OCI-LY7 (cell line): ENCODE measurements around the gene LYVE1. TPM values are rescaled to one million over a fixed set of nuclear protein-coding genes. Genes with fewer than 3 reads are reported as not detected.
A peak's percentile ranks its signal among the peaks of the same experiment; 100 is the strongest.

Experiments used
- BruUV-seq: library from RNA; stranded (reverse); fragments of 400-500 nt; replicated peaks from 2 replicates; lab custom pipeline; 2021; lab: Mats Ljungman, UMichigan
- CTCF ChIA-PET: fragments of 300-600 bp; sonication (Branson Sonifier 250); formaldehyde crosslinking; loops from one replicate; lab custom pipeline; 2022; ENCODE audit warnings: antibody characterized with exemption; ENCODE audit not compliant: unreplicated experiment; lab: Charles Lee
- POLR2A ChIA-PET: fragments of 300-600 bp; sonication (Branson Sonifier 250); formaldehyde crosslinking; loops from one replicate; lab custom pipeline; 2022; ENCODE audit warnings: antibody characterized with exemption; lab: Charles Lee
- DNase-seq: peaks from one replicate; pipeline ENCODE4 v3.0.0-alpha.2; 2015; ENCODE audit warnings: low spot score
- H2AFZ ChIP-seq: fragments of 200-600 bp; sonication (generic), shearing (Covaris generic); 2 replicates; pipeline ENCODE4 v1.6.1; 2014; ENCODE audit warnings: mild to moderate bottlenecking, antibody characterized with exemption, low read length, moderate library complexity
- H3K27ac ChIP-seq: fragments of 200-600 bp; sonication (generic); 2 replicates; pipeline ENCODE4 v1.5.1; 2014; ENCODE audit warnings: mixed run types, low read depth, mild to moderate bottlenecking, moderate library complexity, low read length, inconsistent platforms; ENCODE audit not compliant: poor library complexity, severe bottlenecking
- H3K36me3 ChIP-seq: fragments of 200-600 bp; sonication (generic); 2 replicates; pipeline ENCODE4 v1.6.1; 2014; ENCODE audit warnings: mild to moderate bottlenecking, antibody characterized with exemption, low read length, moderate library complexity, mixed read lengths; ENCODE audit not compliant: insufficient read depth
- H3K4me1 ChIP-seq: fragments of 200-600 bp; sonication (generic); 2 replicates; pipeline ENCODE4 v1.5.1; 2014; ENCODE audit warnings: mild to moderate bottlenecking, low read length; ENCODE audit not compliant: insufficient read depth, poor library complexity, severe bottlenecking
- H3K4me2 ChIP-seq: fragments of 200-600 bp; sonication (generic); 2 replicates; pipeline ENCODE4 v1.6.1; 2014; ENCODE audit warnings: mild to moderate bottlenecking, low read length
- H3K4me3 ChIP-seq: fragments of 200-600 bp; sonication (generic); 2 replicates; pipeline ENCODE4 v1.5.1; 2014; ENCODE audit warnings: mild to moderate bottlenecking, low read depth, low read length; ENCODE audit not compliant: poor library complexity, severe bottlenecking
- H3K79me2 ChIP-seq: fragments of 200-600 bp; sonication (generic); 2 replicates; pipeline ENCODE4 v1.6.1; 2016; ENCODE audit warnings: low read depth, mild to moderate bottlenecking, low read length, moderate library complexity, mixed read lengths; ENCODE audit not compliant: insufficient read depth
- H3K9me2 ChIP-seq: fragments of 200-600 bp; sonication (generic); 2 replicates; pipeline ENCODE4 v1.6.1; 2016; ENCODE audit warnings: mild to moderate bottlenecking, low read length, mixed read lengths; ENCODE audit not compliant: insufficient read depth
- H3K9me3 ChIP-seq: fragments of 200-600 bp; sonication (generic); 2 replicates; pipeline ENCODE4 v1.6.1; 2014; ENCODE audit warnings: mild to moderate bottlenecking, mixed run types, low read length, mixed read lengths
- H4K20me1 ChIP-seq: fragments of 200-600 bp; sonication (generic); 2 replicates; pipeline ENCODE4 v1.6.1; 2014; ENCODE audit warnings: mild to moderate bottlenecking, antibody characterized with exemption, low read length, moderate library complexity, mixed read lengths; ENCODE audit not compliant: insufficient read depth
- EZH2phosphoT487 ChIP-seq: fragments of 200-600 bp; sonication (generic); IDR thresholded peaks from 2 replicates; pipeline ENCODE4 v1.6.1; 2018; ENCODE audit warnings: low read depth, borderline replicate concordance, mild to moderate bottlenecking, mixed run types, antibody characterized with exemption, low read length, moderate library complexity, mixed read lengths
- intact Hi-C: fragments of 100-400 bp; cut with micrococcal nuclease; formaldehyde crosslinking; loops from one replicate; pipeline ENCODE4 v1.10.0; 2022; ENCODE audit not compliant: unreplicated experiment
- total RNA-seq, 2 experiments: library from RNA; depleted of rRNA in 1 of 2; stranded (reverse); fragments of >200 nt in 1 of 2; shearing (Covaris generic) in 1 of 2; gene quantifications; 2 replicates each; pipeline ENCODE4 v1.2.3, GENCODE V29; 2014 to 2022
- TF ChIP-seq, protein P1 (sequence below): fragments of 200-600 bp; sonication (generic); conservative IDR thresholded peaks from 2 replicates; pipeline ENCODE4 v1.5.1; 2014; ENCODE audit warnings: mild to moderate bottlenecking, antibody characterized with exemption, low read length, moderate library complexity, mixed read lengths

Gene LYVE1
- total RNA-seq, 2 experiments from 2014 or later, result not detected

DNA sequence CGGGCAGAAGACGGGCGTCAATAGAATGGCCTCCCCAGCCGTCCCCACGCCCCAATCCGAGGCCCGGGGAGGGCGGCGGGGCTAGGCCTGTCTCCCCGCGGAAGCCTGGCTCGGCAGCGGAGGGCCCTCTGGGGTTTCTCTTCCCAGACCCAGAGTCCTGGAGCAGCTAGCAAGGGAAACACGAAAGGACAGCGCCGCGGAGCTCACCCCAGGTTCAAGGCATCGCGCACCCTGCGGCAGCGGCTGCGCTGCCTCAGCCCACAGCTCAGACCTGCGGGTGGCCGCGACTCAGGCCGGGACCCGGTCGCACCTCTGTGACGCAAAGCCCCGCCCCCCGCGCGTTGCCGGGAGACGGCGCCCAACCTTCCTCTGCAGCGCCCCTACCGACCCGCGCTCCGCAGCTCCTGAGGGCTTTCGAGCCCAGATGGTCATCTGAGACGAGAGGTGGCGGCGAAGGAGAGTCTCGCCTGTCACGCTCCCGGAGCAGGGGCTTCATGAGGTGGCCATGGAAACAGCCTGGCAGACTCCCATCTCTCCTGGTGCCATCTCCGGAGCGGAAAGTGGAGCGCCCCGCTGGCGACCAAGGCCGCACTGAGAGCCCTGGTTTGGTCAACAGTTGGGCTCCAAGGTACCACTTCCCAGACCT lies 27.4 kb downstream of the LYVE1 start, which contains the start of gene RNF141:
Gene RNF141 (minus strand): TSS at position 273 of the 646 bp plus-strand sequence. CDS start 7,029 bp downstream, outside the sequence.
- BruUV-seq, result no TSS peak
- Histone ChIP-seq H3K79me2 (no peaks in the 10 kb centered on the region), H3K9me3 (peaks cover 7% of the 10 kb centered on the region; the same call in 1 of the 2 replicates), H3K4me1 (peaks cover 7% of the 10 kb centered on the region), H3K4me2 (peak within 1 kb of the TSS; percentile 92), H2AFZ (peak within 1 kb of the TSS; percentile 99), H3K36me3 (no peaks in the 10 kb centered on the region), H3K9me2 (no peaks in the 10 kb centered on the region), H4K20me1 (no peaks in the 10 kb centered on the region), H3K27ac (no peak within 1 kb of the TSS), H3K4me3 (peak within 1 kb of the TSS; percentile 81)
- ChIA-PET CTCF (interaction anchor here (0.6 to 2.1 kb wide), 7 partner anchors 8 to 320 kb away, joined by 3 to 7 read pairs (median 4); no protein-coding TSS in a partner anchor), POLR2A (interaction anchor here (0.5 to 3.7 kb wide), 15 partner anchors 9 to 293 kb away, joined by 3 to 24 read pairs (median 4); partner anchors contain the start of genes AMPD3 and EIF4G2)
- no peak for TF ChIP-seq EZH2phosphoT487
- TF ChIP-seq, protein P1, sequence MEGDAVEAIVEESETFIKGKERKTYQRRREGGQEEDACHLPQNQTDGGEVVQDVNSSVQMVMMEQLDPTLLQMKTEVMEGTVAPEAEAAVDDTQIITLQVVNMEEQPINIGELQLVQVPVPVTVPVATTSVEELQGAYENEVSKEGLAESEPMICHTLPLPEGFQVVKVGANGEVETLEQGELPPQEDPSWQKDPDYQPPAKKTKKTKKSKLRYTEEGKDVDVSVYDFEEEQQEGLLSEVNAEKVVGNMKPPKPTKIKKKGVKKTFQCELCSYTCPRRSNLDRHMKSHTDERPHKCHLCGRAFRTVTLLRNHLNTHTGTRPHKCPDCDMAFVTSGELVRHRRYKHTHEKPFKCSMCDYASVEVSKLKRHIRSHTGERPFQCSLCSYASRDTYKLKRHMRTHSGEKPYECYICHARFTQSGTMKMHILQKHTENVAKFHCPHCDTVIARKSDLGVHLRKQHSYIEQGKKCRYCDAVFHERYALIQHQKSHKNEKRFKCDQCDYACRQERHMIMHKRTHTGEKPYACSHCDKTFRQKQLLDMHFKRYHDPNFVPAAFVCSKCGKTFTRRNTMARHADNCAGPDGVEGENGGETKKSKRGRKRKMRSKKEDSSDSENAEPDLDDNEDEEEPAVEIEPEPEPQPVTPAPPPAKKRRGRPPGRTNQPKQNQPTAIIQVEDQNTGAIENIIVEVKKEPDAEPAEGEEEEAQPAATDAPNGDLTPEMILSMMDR, result peak; percentile 78
- intact Hi-C loops, result loop anchor here (2.0 to 10.0 kb wide), 3 partner anchors 84 to 194 kb away; no protein-coding TSS in a partner anchor
- DNase-seq, result peak; percentile 93

DNA sequence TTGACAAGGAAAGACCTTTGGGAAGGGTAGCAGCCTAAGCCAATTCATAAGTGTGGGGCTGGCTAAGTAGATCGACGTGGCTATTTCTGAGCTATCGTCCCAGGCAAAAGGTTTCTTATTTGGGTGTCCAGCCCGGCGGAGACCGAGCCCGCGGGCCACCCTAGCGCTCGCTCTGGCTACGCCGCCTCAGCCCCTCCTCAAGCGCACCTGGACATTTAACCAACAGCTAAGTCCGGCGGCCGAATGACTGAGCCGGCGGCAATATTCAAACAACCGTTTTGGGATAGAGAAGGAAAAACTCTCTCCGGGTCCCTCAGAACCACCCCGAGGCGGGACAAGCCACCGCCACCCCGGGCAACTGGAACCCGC lies 27.9 kb downstream of the LYVE1 start:
- H3K36me3 ChIP-seq, result no peaks in the 10 kb centered on the region
- CTCF ChIA-PET, result interaction anchor here (0.6 to 2.1 kb wide), 6 partner anchors 9 to 321 kb away, joined by 3 to 7 read pairs (median 4); no protein-coding TSS in a partner anchor
- peak overlapping the region; percentile 81 for H3K4me3 ChIP-seq
- H3K4me2 ChIP-seq, result peak overlapping the region; percentile 92
- peaks cover 7% of the 10 kb centered on the region for H3K4me1 ChIP-seq
- no peaks in the 10 kb centered on the region for H3K79me2 ChIP-seq
- no peak for TF ChIP-seq EZH2phosphoT487
- TF ChIP-seq, protein P1, result no peak
- intact Hi-C loops, result loop anchor here (2.0 to 10.0 kb wide), 3 partner anchors 84 to 194 kb away; no protein-coding TSS in a partner anchor
- POLR2A ChIA-PET, result interaction anchor here (0.5 to 3.7 kb wide), 17 partner anchors 9 to 269 kb away, joined by 3 to 24 read pairs (median 4); partner anchors contain the start of genes AMPD3 and EIF4G2
- H3K27ac ChIP-seq, result no peak overlapping the region
- no peaks in the 10 kb centered on the region for H3K9me2 ChIP-seq
- DNase-seq, result peak; percentile 13
- H3K9me3 ChIP-seq, result peaks cover 7% of the 10 kb centered on the region; the same call in 1 of the 2 replicates
- H2AFZ ChIP-seq, result peak overlapping the region; percentile 65
- BruUV-seq, result no TSS peak
- H4K20me1 ChIP-seq, result no peaks in the 10 kb centered on the region
